Activated B cell treated with CpG ODN at 0.5 μM for 24 hours (primary cell): Measurements from ENCODE around the gene GBF1. TPM values are rescaled to one million over a fixed set of nuclear protein-coding genes. Genes with fewer than 3 reads are reported as not detected.

Experiments
- ATAC-seq: fragments of 200-7000 bp; cut with Tn5 transposase; one replicate; pipeline ENCODE4 v1.10.0; 2021; ENCODE audit warnings: low read depth, mild to moderate bottlenecking, moderate library complexity
- CTCF ChIA-PET: fragments of 350-600 bp; sonication (Branson Sonifier 250); formaldehyde crosslinking; loops from one replicate; lab custom pipeline; 2021; ENCODE audit warnings: antibody characterized with exemption; lab: Charles Lee
- POLR2A ChIA-PET: fragments of 350-600 bp; sonication (Branson Sonifier 250); formaldehyde crosslinking; loops from one replicate; lab custom pipeline; 2021; ENCODE audit warnings: antibody characterized with exemption; lab: Charles Lee
- DNase-seq: peaks from one replicate; pipeline ENCODE4 v3.0.0; 2022
- H3K27ac Mint-ChIP-seq: one replicate; pipeline ENCODE4 v1.8.0; 2020; ENCODE audit warnings: mixed read lengths
- H3K27me3 Mint-ChIP-seq: one replicate; pipeline ENCODE4 v1.8.0; 2021; ENCODE audit warnings: mixed read lengths
- H3K36me3 Mint-ChIP-seq: one replicate; pipeline ENCODE4 v1.8.0; 2021; ENCODE audit warnings: low read depth, mixed read lengths
- H3K4me1 Mint-ChIP-seq: one replicate; pipeline ENCODE4 v1.8.0; 2021; ENCODE audit warnings: mixed read lengths
- H3K4me3 Mint-ChIP-seq: one replicate; pipeline ENCODE4 v1.8.0; 2020; ENCODE audit warnings: mild to moderate bottlenecking, mixed read lengths
- H3K9me3 Mint-ChIP-seq: one replicate; pipeline ENCODE4 v1.8.0; 2020; ENCODE audit warnings: mixed read lengths
- CTCF ChIP-seq: fragments of 200-600 bp; IDR thresholded peaks from one replicate; pipeline ENCODE4 v1.8.0; 2022; ENCODE audit warnings: antibody characterized with exemption, mild to moderate bottlenecking
- intact Hi-C: fragments of 100-400 bp; cut with micrococcal nuclease; formaldehyde crosslinking; loops from one replicate; pipeline ENCODE4 v1.15.1; 2024
- total RNA-seq: library from RNA; stranded (reverse); gene quantifications from 2 replicates; pipeline ENCODE4 v1.2.3, GENCODE V29; 2022

Gene GBF1
- total RNA-seq, 1 donor from 2014 or later: 44.3 TPM

GRCh38 chr10:102241444-102242117, 3.8 kb upstream of the GBF1 start, which contains the start of gene PITX3:
Gene PITX3, minus strand, starts transcription at chr10:102241512. Its CDS starts 9,432 bp downstream, at chr10:102232080.
- POLR2A ChIA-PET: interaction anchor here (0.5 to 1.8 kb wide), 5 partner anchors 11 to 586 kb away, joined by 3 to 4 read pairs (median 4); partner anchors contain the start of genes FBXL15 and NFKB2
- Mint-ChIP-seq H3K4me3 (peak within 1 kb of the TSS; percentile 80), H3K27ac (no peak within 1 kb of the TSS), H3K36me3 (peaks cover 7% of the 10 kb centered on the region), H3K4me1 (peaks cover 33% of the 10 kb centered on the region), H3K9me3 (no peaks in the 10 kb centered on the region), H3K27me3 (peaks cover 30% of the 10 kb centered on the region)
- TF ChIP-seq CTCF: no peak
- ATAC-seq (peak; percentile 54), DNase-seq (peak; percentile 81)
- CTCF ChIA-PET: interaction anchor here (1.0 to 2.1 kb wide), 2 partner anchors 9 to 12 kb away, joined by 3 to 8 read pairs; no protein-coding TSS in a partner anchor
- intact Hi-C loops: loop anchor here (1.0 to 10.0 kb wide), 5 partner anchors 10 to 887 kb away; partner anchors contain the start of genes BTRC, NOLC1 and TRIM8

GRCh38 chr10:102242118-102242485, 3.2 kb upstream of the GBF1 start:
- no peaks in the 10 kb centered on the region for H3K9me3 Mint-ChIP-seq
- ChIA-PET CTCF (no interaction called here), POLR2A (no interaction called here)
- no peak for ATAC-seq
- DNase-seq: no peak
- peaks cover 7% of the 10 kb centered on the region for H3K36me3 Mint-ChIP-seq
- peak overlapping the region; percentile 80 for H3K4me3 Mint-ChIP-seq
- H3K27ac Mint-ChIP-seq: no peak overlapping the region
- peaks cover 26% of the 10 kb centered on the region for H3K27me3 Mint-ChIP-seq
- peaks cover 38% of the 10 kb centered on the region for H3K4me1 Mint-ChIP-seq
- intact Hi-C loops: loop anchor here (10.0 kb wide), 3 partner anchors 87 to 887 kb away; partner anchors contain the start of genes BTRC, NOLC1 and TRIM8
- no peak for TF ChIP-seq CTCF

GRCh38 chr10:102243309-102243708, 2.0 kb upstream of the GBF1 start:
- H3K4me3 Mint-ChIP-seq: peak overlapping the region; percentile 52
- H3K4me1 Mint-ChIP-seq: peaks cover 50% of the 10 kb centered on the region
- no peak overlapping the region for H3K27ac Mint-ChIP-seq

GRCh38 chr10:102245932-102246251, 560 bp downstream of the GBF1 start:
- DNase-seq: no peak
- Mint-ChIP-seq H3K27ac (peak overlapping the region; percentile 91), H3K9me3 (no peaks in the 10 kb centered on the region), H3K27me3 (peaks cover 19% of the 10 kb centered on the region), H3K4me3 (peak overlapping the region; percentile 98), H3K36me3 (peaks cover 17% of the 10 kb centered on the region), H3K4me1 (peaks cover 56% of the 10 kb centered on the region)
- ChIA-PET CTCF (interaction anchor here (0.6 to 7.5 kb wide), 3 partner anchors 15 to 1123 kb away, joined by 3 to 50 read pairs (median 3); no protein-coding TSS in a partner anchor), POLR2A (interaction anchor here (0.8 to 2.5 kb wide), 10 partner anchors 8 to 401 kb away, joined by 3 to 21 read pairs (median 4); partner anchors contain the start of genes ACTR1A and NFKB2)
- no peak for TF ChIP-seq CTCF
- ATAC-seq: no peak
- intact Hi-C loops: loop anchor here (1.0 to 10.0 kb wide), 9 partner anchors 17 to 1121 kb away; partner anchors contain the start of genes ACTR1A, BTRC, CUEDC2 and FBXL15

More at GRCh38 chr10:102243309-102243708, 2.0 kb upstream of the GBF1 start:
- ChIA-PET POLR2A (no interaction called here), CTCF (no interaction called here)
- H3K9me3 Mint-ChIP-seq: no peaks in the 10 kb centered on the region
- H3K27me3 Mint-ChIP-seq: peaks cover 24% of the 10 kb centered on the region
- ATAC-seq: no peak
- TF ChIP-seq CTCF: no peak
- DNase-seq: no peak
- H3K36me3 Mint-ChIP-seq: peaks cover 11% of the 10 kb centered on the region
- intact Hi-C loops: loop anchor here (10.0 kb wide), 3 partner anchors 89 to 889 kb away; partner anchors contain the start of genes BTRC, NOLC1 and TRIM8

- Mint-ChIP-seq H3K4me1 (peaks cover 53% of the 10 kb centered on the region), H3K27ac (peak overlapping the region; percentile 91), H3K27me3 (peaks cover 17% of the 10 kb centered on the region), H3K4me3 (peak overlapping the region; percentile 98), H3K36me3 (peaks cover 19% of the 10 kb centered on the region), H3K9me3 (no peaks in the 10 kb centered on the region)
- DNase-seq (no peak), ATAC-seq (no peak)
- ChIA-PET CTCF (interaction anchor here (7.5 kb wide), 1 partner anchor 15 kb away, joined by 50 read pairs; no protein-coding TSS in a partner anchor), POLR2A (interaction anchor here (0.6 to 2.5 kb wide), 4 partner anchors 16 to 413 kb away, joined by 3 to 21 read pairs (median 10); partner anchors contain the start of gene NFKB2)
- no peak for TF ChIP-seq CTCF
- intact Hi-C loops: loop anchor here (5.0 to 10.0 kb wide), 4 partner anchors 91 to 1121 kb away; partner anchors contain the start of genes BTRC, NOLC1, TAF5 and TRIM8
Measured at GRCh38 chr10:102246261-102246660, 929 bp downstream of the GBF1 start.
